Right ventricle myocardium superior (tissue), 1 donor: Measurements from ENCODE around the gene ECHS1. TPM values are rescaled to one million over a fixed set of nuclear protein-coding genes. Genes with fewer than 3 reads are reported as not detected.

ENCODE experiments used
- ATAC-seq: fragments of 200-7000 bp; cut with Tn5 transposase; one replicate; pipeline ENCODE4 v1.9.1; 2020; ENCODE audit warnings: mild to moderate bottlenecking; ENCODE audit not compliant: poor library complexity
- DNase-seq: peaks from one replicate; pipeline ENCODE4 v3.0.0-alpha.2; 2020
- intact Hi-C: fragments of 100-400 bp; cut with DNase I; formaldehyde crosslinking; loops from one replicate; pipeline ENCODE4 v1.11.2; 2022
- total RNA-seq: library from RNA; stranded (reverse); fragmentation: NEBNext Ultra II Directional; extraction: Animal tissue kit (Norgen Biotek cat#: 25700); gene quantifications from one replicate; pipeline ENCODE4 v1.2.1, GENCODE V29; 2021
- donor health status: DM: no; HTN: yes; CAD: no; lungs with severe emphysema.

The ECHS1 gene
- total RNA-seq, 1 donor from 2014 or later = 239 TPM

DNA sequence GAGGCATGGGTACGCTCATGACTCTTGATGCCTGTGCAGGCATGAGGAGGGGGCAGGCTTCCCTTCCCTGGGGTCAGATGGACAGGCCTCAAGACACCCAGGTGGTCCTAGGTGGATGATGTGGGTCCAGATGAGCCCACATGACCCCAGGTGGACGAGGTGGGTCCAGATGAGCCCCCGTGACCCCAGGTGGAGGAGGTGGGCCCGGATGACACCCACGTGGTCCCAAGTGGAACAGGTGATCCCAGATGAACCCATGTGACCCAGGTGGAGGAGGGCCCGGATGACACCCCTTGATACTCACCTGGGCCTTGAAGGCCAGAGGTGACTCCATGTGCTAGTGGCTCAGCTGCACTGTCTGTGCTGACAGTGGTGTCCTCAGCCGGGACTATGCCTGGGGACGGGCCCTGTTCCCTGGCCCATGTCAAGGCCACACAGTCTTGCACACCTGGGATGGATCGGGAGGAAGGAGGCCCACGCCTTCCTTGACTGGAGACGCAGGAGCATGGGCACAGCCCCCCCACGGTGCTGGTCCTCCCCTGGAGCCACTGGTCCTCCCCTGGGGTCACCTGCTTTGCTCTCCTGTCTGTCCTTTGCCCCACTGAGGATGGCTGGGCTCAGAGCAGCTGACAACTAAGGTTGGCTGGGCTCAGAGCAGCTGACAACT, 22.7 kb downstream of the ECHS1 start:
- ATAC-seq = no peak
- intact Hi-C loops = no loop called here
- peak; percentile 35 for DNase-seq

DNA sequence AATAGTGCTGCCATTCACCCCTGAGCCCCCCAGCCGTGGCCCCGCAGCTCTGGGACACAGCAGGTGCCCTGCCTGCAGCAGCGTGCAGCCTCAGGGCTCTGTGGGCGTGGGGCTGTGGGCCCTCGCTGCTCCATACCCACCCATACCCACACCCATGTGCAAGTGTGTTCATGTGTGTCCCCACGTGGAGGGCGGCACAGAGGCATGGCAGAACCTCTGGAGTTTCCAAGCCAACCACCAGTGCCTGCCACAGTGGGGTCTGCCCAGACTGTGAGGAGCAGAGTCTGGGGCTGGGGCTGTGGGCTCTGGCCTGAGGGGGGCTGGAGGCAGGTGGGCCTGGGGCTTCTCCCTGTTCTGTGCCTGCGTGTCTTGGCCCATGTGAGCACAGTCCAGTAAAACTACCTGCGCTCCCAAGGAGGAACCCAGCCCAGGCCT, 23.6 kb downstream of the ECHS1 start:
- intact Hi-C loops = no loop called here
- peak; percentile 22 for DNase-seq
- ATAC-seq = no peak

DNA sequence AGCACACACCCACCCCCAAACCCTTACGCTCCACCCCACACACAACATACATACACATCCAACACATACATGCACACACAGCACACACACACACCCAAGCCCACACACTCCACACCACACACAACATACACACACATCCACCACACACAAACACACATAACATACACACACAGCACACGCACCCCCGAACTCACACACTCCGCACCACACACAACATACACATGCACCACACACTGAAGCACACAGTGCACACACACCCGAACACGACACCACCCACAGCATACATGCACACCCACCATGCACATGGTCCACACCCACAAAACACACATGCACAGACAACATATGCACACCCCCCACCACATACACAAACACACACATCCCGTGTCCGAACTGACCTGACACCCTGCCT, 24.0 kb downstream of the ECHS1 start:
- ATAC-seq (no peak), DNase-seq (peak; percentile 21)
- intact Hi-C loops = no loop called here

DNA sequence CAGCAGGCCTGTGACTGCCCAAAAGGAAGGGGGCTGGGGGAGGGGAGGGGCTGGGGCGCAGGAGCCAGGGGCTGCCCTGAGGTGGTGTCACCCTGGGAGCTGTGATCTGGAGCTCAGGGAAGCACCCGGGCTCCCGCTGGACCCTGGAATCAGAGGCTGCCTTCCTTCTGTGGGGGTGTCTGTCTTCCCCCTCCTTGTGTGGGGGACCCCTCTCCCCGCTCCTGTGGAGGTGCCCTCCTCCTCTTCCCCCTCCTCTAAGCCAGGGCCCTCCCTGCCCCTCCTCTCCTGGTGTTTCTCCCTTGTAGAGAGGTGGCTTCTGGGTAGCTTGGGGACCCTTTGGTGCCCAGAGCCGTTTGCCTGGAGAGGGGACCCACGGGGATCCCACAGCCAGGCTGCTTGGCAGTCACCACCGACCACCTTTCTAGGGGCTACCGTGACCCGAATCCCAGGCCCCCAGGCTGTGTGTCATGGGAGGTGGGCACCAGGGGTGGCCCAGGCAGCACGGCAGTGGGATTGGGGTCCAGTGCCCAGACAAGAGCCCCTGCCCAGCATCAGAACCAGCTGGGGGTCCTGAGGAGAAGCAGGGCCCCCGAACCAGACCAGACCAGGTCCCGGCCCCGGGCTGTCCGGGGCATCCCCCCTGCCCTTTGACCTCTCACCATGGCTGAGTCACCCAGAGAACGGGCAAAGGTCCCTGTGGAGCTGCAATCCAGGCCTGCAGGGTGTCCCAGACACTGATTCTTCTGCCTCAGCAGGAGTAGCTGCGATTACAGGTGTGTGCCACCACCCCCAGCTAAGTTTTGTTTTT, 25.2 kb downstream of the ECHS1 start:
- DNase-seq (peak; percentile 30), ATAC-seq (no peak)
- intact Hi-C loops = no loop called here

DNA sequence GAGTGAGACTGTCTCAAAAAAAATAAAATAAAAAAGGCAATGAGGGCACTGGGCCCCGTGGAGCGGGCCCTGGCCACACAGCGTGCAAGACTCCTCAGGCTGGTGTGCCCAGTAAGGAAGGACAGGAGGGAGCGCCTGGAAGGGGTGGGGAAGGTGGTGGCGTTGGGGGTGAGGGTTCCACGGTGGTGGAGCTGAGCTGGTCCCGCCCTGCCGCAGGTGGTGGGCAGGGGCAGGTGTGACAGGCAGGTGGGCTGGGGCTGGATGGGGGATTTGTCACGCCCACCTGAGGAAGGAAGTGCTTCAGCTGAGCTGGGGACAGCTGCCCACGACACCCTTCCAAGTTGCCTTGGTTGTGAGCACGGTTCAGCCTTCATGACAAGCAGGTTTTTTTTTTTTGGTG, 26.7 kb downstream of the ECHS1 start:
- ATAC-seq (no peak), DNase-seq (no peak)

DNA sequence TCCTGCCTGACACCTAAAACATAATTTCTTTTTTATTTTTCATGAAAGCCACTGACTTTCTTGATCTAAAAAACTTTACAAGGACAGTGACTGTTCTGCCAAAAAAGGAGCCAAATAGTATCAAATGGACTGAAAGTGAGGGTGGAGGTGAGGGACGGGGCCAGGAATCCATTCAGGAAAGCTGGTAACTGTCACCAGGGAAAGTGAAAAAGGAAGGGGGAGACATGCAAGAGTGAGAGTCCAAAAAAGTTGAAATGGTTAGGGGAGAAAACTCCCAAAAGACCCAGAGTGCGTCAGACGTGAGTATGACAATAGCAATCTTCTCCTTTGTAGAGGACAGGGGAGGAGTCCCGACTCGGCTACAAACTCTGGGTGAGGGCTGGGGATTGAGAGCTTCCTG, 28.9 kb downstream of the ECHS1 start:
- intact Hi-C loops = no loop called here
- DNase-seq (no peak), ATAC-seq (no peak)

More for the DNA sequence above, 26.7 kb downstream of the ECHS1 start:
- intact Hi-C loops = no loop called here

DNA sequence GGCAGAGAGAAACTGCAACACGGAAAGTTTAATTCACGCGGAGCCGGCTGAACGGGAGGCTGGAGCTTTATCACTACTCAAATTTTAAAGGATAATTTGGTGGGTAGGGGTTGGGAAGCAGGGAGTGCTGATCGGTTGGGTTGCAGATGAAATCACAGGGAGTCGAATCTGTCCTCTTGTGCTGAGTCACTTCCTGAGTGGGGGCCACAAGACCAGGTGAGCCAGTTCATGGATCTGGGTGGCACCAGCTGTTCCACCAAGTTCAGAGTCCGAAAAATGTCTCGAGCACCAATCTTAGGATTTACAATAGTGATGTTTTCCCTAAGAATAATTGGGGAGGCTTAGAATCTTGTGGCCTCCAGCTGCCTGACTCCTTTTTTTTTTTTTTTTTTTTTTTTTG, 29.6 kb downstream of the ECHS1 start:
- intact Hi-C loops = no loop called here
- DNase-seq = no peak
- no peak for ATAC-seq

DNA sequence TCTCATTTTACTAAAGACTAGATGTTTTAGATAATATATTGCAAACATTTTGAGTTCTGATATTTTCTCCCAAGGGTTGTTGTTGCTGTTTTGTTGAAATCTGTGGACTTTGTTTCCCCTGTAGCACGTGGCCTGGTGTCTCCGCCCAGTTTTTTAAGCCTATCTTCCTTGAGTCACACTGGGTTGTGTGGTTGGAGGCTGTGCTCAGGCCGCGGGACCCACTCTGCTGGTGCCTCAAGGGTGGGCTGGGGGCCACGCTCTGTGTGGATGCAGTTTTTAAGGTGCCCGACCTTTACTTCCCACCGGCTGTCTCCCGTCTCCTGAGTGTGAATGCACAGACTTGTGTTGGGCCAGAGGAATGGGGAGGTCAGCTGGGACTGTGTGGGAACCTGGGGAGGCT, 30.2 kb downstream of the ECHS1 start:
- ATAC-seq (no peak), DNase-seq (peak; percentile 6)
- intact Hi-C loops = no loop called here

DNA sequence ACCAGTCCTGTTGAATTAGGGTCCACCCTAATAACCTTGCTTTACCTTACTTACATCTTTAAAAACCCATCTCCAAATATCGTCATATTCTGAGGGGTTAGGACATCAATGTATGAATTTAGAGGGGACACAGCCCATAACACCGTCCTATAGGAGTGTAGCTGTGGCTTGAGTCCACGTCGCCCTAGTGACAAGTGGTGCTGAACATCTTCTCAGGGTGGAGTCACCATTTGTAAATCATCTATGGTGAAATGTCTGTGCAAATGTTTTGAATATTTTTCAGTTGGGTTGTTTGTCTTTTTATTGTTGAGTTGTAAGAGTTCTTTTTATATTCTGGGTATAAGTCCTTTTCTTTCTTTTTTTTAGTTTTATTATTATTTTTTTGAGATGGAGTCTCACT, 31.2 kb downstream of the ECHS1 start:
- intact Hi-C loops = no loop called here
- ATAC-seq = no peak
- peak; percentile 8 for DNase-seq

DNA sequence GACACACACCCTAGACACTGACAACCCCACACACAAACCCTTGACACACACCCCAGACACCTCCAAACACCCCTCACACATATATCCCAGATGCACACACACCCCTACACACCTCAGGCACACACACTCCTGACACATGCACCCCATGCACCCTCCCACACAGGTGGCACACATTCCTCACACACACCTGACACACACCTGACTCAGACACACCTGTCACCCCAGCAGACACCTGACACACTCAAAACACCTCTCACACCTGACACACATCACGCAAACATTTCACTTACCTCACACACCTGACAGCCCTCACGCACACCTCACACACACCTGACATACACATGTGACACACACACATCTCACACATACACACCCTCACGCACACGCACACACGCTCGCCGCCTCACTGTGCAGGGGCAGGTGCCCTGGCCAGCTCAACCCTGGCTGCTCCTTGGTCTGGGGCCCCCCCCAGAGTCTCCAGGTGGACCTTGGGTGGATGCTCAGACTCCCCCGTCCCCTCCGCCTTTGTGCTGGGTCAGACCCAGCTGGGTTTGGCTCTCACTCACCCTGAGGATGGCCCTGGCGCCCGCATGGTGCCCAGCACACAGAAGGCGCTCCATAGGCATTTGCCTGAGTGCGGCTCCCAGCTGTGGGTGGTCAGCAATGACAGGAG, 33.3 kb downstream of the ECHS1 start:
- intact Hi-C loops = no loop called here
- DNase-seq (peak; percentile 30), ATAC-seq (no peak)

DNA sequence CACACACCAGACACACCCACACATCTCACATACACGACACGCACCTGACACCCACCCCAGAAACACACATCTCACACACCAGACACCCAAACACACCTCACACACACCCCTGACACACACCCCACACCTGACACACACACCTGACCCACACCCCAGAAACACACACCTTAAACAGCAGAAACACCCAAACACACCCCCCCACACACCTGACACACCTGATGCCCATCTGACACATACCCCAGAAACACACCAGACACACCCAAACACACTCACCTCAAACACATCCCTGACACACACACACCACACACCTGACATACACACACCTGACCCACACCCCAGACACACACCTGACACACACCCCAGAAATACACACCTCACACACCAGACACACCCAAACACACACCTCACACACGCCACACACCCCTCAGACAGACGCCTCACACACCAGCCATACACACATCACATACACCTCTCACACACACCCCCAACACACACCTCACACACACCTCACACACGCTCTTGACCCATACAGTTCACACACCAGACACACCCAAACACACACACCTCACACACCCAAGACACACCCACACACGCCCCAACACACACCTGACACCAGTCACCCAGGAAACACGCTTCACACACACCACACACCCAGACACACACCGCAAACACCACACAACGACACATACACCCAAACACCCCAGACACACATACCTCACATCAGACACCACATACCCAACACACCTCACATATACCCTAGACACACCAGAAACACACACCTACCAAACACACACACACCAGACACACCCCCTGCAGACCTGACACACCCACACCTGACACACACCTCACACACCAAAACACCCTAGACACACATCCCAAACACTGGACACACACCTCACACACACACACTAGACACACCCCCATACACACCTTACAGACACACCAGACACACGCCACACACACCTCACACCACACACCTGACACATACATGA, 34.8 kb downstream of the ECHS1 start:
- intact Hi-C loops = no loop called here
- DNase-seq (peak; percentile 24), ATAC-seq (no peak)

DNA sequence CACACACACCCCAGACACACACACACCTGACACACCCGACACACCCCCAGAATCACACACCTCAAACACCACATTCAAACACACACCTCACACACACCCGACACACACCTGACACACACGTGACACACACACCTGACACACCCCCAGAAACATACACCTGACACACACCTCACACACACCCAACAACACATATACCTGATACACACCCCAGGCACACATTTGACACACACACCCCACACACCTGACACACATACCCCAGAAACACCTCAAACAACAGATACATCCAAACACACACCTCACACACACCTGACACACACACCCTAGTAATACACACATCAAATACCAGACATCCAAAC, 35.8 kb downstream of the ECHS1 start:
- intact Hi-C loops = no loop called here
- DNase-seq (no peak), ATAC-seq (no peak)

DNA sequence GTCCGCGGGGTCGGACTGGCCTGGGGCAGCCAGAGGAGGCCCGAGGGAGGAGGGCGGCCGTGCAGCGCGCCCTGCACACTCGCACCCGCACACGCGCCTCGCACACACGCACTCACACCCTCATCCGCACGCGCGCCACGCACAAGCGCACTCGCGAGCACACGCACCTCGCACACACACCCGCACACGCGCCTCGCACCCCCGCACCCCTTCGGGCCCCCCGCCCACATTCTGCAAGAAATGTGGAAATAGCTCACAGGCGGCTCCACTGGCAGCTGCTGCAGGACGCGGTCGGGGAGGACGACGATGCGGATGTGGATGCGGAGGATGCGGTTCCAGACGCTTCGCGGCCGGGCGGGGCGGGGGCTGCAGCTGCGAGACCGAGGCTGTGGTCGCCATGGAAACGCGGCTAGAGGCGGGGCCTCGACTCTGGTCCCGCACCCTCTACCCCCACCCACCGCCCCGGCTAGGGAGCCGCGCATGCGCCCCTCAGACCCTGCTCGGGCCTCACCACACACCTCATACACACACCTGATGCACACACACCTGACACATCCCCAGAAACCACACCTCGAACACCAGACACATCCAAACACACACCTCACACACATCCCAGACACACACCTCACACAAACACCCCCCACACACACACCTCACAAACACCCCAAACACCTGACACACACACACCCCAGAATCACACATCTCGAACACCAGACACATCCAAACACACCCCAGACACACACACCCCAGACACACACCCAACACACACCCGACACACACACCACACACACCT, 36.4 kb downstream of the ECHS1 start, which contains the start of gene CALY:
Gene CALY (minus strand): TSS at position 320 of the 793 bp plus-strand sequence. CDS start 7,907 bp downstream, outside the sequence.
- DNase-seq (peak; percentile 53), ATAC-seq (no peak)
- intact Hi-C loops = no loop called here

DNA sequence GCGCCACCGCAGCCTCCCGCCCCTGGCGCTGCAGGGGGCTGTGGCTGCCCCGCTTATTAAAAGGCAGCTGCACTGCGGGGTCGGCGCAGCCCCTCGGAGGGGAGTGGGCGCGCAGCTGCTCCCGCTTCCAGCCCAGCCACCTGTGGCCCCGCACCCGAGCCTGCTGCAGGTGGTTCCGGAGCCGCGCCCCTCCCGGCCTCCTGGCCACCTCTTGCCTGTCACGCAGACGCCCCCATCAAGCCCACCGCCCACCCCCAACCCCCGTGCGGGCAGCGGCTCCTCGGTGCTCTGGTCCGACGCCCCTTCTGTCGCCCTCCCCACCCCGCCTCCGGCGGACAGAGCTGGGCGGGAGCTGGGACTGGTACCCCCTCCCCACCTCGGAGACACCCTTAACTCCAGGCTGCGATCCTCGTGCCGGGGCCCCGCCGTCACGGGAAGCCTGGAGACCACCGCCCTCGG, 37.0 kb downstream of the ECHS1 start:
- intact Hi-C loops = no loop called here

DNA sequence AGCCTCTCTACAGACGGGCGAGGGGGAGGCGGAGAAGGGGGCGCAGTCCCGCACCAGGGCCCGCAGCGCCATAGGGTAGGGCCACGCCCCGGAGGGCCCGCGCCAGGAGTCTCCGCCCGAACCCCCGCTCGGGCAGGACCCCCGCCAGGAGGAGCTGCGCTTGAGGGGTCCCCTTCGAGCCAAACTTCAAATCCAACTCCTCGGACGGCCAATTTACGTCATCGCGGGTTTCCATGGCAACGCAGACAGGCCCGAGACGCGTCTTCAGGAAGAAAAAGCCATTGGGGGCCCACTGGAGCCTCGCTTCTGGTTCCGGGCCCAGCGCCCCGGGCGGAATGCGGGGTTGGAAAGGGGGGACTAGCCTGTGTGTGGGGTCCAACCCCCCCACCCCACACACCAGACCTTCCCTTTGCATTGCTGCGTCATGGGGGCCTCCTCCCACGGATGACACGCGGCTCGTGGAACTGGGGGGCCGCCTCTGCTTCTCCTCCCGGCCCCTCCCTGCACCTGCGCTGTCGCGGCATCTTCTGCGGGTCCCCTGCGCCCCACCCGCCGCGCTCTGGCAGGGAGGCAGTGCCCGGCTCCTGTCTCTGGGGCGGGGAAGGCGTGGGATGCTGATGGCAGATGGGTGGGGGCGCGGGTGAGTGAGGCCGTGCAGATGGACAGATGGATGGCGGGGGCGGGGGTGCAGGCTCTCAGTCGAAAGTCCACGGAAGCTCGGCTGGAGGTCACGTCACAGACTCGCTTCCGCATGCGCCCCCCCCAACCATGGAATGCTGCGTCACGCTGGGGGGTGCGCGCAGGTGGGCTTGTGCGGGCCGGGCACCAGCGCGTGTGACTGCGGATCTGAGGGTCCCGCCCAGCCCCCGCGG, 37.7 kb downstream of the ECHS1 start:
- intact Hi-C loops = no loop called here
- DNase-seq (peak; percentile 68), ATAC-seq (peak; percentile 35)

More for the DNA sequence above, 37.0 kb downstream of the ECHS1 start:
- DNase-seq (peak; percentile 39), ATAC-seq (no peak)

DNA sequence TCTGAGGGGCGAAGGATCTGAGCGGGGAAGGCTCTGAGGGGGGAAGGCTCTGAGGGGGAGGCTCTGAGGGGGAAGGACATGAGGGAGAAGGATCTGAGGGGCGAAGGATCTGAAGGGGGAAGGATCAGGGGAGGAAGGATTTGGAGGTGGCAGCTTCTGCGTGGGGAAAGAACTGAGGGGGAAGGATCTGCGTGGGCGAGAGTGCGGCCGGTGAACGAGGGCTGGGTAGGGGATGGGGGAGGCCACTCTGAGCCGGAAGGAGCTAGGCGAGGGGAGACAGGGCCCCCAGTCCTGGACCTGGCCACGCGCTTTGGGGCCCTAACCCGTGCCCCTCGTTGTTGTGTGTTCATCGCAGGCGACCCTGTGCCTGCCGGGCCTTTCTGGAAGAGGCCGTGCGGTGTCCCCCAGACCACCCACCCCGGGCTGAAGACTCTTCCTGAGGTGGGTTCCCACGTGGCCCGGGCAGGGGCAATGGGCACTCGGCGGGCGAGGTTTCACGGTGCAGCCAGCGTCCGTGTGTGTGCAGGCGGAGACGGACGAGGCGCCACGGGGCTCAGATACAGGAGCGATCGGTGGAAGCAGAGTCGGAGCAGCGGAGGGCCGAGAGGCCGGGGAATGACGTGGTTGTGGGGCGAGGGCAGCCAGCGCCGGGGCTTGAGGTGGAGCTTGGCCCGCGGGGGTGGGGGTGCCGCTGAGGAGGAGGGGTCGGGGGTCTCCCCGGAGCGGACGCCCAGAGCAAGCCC, 38.5 kb downstream of the ECHS1 start:
- DNase-seq (peak; percentile 44), ATAC-seq (peak; percentile 23)
- intact Hi-C loops = no loop called here
